DOHH2 (cell line): Measurements from ENCODE around the gene PPM1J.

Source experiments
- EZH2phosphoT487 ChIP-seq: fragments of 200-600 bp; sonication (generic); IDR thresholded peaks from 2 replicates; pipeline ENCODE4 v1.6.1; 2017; ENCODE audit warnings: borderline replicate concordance, mild to moderate bottlenecking, antibody characterized with exemption, low read length, moderate library complexity, mixed read lengths
- TF ChIP-seq, protein P1 (sequence below): fragments of 200-600 bp; sonication (generic); IDR thresholded peaks from one replicate; pipeline ENCODE4 v1.5.1; 2014; ENCODE audit warnings: antibody characterized with exemption, mild to moderate bottlenecking, low read depth, low read length; ENCODE audit not compliant: poor library complexity, severe bottlenecking

DNA sequence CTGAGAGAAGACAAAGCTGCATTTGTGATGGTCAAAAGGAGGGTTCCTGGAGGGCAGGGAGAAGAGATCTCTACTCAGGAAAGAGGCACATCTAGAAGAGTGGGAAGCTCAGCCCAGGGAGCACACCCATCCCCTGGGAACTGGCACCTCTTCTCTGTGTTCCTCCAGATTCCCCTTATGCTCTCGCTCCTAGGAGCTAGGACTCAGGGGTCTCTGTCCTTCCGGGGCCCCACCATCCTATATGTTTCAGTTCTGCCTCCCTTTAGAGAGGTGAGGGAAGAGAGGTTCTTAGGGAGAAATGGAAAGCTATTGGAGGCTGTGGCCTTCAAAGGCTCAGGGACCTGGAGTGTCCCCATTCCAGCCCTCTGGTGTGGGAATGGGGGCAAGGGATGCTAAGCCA, 4.6 kb upstream of the PPM1J start:
- TF ChIP-seq, protein P1, sequence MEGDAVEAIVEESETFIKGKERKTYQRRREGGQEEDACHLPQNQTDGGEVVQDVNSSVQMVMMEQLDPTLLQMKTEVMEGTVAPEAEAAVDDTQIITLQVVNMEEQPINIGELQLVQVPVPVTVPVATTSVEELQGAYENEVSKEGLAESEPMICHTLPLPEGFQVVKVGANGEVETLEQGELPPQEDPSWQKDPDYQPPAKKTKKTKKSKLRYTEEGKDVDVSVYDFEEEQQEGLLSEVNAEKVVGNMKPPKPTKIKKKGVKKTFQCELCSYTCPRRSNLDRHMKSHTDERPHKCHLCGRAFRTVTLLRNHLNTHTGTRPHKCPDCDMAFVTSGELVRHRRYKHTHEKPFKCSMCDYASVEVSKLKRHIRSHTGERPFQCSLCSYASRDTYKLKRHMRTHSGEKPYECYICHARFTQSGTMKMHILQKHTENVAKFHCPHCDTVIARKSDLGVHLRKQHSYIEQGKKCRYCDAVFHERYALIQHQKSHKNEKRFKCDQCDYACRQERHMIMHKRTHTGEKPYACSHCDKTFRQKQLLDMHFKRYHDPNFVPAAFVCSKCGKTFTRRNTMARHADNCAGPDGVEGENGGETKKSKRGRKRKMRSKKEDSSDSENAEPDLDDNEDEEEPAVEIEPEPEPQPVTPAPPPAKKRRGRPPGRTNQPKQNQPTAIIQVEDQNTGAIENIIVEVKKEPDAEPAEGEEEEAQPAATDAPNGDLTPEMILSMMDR, result no peak
- no peak for TF ChIP-seq EZH2phosphoT487
